Fibroblast of skin of left quadriceps (primary cell): ENCODE data around the gene YRDC.
A peak's percentile ranks its signal among the peaks of the same experiment; 100 is the strongest.
"Not testable (repeated sequence)": the region's sequence is repeated elsewhere in the genome, so short reads cannot be mapped to it uniquely, and the experiment has no call there.

Experiments
- DNase-seq, 2 experiments: peaks; one replicate each; pipeline ENCODE4 v3.0.0-alpha.2; 2013; ENCODE audit warnings: low read depth in 2 of 2

The YRDC gene

DNA sequence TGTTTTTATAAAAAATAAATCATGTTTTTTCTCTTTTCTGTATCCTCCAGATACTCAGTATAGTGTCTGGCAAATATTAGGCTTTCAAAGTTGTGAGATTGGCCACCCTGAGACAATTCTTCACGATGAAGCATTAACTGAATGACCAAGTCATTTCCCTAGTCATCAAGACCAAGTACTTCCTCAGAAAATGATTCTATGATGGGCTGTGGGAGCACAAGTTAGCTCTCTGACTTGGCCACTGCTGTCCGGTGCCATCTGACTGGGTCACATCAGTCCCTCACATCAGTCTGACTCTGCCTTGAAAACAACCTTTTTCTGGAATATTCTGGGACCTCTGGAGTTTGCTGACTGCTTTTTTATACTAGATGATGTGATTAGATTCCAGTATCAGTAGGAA is 13.5 kb upstream of the YRDC start:
- DNase-seq, result no peak

GRCh38 chr1:37817481-37817880 is 9.5 kb upstream of the YRDC start:
- no peak for DNase-seq

DNA sequence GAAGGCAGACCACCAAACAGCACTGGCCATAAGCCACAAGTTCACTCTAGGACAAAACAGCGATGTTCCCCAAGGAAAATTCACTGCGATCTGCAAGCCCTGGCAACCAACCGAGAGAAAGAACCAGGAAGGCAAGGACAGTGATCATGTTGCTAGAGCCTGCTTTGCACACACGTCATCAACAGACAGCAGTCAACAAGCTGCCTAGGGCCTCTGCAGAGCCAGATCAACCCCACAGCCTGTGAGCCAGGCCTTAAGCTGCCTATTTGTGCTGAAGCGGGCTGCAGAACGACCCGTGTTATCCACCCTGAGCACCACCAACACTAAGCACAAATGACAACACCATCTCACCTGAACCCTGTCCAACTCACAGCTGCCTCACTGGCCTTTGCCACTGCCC is 6.2 kb upstream of the YRDC start:
- DNase-seq, result no peak

- no peak for DNase-seq
Observed at GRCh38 chr1:37813529-37814145, 5.6 kb upstream of the YRDC start.

- DNase-seq, result peak; percentile 58 to 60
Observed at GRCh38 chr1:37811027-37811655, 3.1 kb upstream of the YRDC start.

GRCh38 chr1:37809942-37810341 is 1.9 kb upstream of the YRDC start:
- no peak for DNase-seq

DNA sequence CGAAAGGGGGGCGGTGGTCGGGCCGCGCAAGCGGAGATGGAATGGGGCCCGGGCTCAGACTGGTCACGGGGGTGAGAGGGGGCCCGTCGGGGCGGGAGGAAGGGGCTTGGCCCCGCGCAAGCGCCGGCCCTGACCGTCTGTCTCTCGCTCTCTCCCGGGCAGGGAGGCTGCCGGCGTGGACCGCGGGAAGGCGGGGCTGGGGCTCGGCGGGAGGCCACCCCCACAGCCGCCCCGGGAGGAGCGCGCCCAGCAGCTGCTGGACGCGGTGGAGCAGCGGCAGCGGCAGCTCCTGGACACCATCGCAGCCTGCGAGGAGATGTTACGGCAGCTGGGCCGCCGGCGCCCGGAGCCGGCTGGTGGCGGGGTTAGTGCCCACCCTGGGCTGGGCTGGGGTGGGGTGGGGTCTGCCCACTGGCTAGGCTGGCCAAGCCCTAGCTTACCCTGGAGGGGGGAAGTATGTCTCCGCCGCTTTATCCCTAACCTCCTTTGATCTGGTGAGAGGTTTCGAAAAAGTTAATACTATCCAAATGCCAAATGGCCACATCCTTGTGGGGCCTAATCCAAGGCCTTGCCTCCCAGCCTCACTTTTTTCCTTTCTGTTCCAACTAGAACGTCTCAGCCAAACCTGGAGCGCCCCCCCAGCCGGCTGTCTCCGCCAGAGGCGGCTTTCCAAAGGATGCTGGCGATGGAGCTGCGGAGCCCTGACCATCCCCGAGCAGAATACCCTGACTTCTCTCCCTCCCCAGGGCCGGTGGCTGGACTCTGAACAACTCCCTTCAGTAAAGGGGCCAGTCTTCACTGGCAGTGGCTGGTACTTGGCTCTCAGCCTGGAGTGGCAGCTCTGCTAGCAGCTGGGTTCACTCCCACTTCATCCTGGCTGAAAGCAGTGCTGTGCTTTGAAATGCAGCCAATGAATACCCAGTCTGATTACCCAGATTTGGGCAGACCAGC is 636 bp upstream of the YRDC start:
- peak; percentile 35 to 40 for DNase-seq

GRCh38 chr1:37807220-37807554 is 821 bp downstream of the YRDC start:
- DNase-seq, result no peak

- DNase-seq, result no peak
Observed at GRCh38 chr1:37802439-37802838, 5.6 kb downstream of the YRDC start.

GRCh38 chr1:37797750-37798345 is 10.2 kb downstream of the YRDC start:
- no peak for DNase-seq

DNA sequence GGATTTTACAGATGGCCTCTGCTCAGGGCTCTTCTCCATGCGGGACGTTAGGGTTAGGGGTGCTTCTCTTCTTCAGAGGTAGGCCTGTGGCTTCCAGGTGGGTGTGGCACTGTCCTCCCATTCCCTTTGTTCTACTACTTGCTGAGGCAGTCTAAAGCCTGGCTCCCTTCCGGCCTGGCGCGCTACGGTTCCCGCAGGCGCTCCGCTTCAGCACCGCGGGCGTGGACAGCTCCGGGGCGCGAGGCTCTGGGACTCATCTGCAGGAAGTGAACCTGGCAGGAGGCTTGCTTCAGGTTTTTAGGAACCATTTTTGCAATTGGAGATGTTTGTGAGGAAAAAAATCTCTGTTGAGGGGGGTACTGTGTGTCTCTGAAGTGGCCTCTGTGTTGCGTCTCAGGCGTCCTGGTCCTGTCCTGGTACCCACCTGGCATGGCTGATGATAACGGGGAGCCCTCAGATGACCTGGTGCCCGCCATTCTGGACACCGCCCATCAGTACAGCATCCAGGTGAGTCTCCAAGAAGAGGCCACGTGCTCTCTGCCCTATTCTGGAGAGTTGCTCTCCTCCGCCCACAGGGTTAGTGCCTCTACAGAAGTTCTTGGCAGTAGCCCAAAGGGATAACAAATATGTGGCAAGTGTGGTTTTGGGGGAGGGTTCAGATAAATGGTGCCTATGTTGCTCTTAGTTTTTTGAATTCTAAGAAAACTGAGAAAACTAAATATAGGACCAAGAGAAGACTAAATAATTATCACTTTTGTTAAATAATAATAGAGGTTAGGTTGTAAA is 12.5 kb downstream of the YRDC start:
- no peak for DNase-seq

DNA sequence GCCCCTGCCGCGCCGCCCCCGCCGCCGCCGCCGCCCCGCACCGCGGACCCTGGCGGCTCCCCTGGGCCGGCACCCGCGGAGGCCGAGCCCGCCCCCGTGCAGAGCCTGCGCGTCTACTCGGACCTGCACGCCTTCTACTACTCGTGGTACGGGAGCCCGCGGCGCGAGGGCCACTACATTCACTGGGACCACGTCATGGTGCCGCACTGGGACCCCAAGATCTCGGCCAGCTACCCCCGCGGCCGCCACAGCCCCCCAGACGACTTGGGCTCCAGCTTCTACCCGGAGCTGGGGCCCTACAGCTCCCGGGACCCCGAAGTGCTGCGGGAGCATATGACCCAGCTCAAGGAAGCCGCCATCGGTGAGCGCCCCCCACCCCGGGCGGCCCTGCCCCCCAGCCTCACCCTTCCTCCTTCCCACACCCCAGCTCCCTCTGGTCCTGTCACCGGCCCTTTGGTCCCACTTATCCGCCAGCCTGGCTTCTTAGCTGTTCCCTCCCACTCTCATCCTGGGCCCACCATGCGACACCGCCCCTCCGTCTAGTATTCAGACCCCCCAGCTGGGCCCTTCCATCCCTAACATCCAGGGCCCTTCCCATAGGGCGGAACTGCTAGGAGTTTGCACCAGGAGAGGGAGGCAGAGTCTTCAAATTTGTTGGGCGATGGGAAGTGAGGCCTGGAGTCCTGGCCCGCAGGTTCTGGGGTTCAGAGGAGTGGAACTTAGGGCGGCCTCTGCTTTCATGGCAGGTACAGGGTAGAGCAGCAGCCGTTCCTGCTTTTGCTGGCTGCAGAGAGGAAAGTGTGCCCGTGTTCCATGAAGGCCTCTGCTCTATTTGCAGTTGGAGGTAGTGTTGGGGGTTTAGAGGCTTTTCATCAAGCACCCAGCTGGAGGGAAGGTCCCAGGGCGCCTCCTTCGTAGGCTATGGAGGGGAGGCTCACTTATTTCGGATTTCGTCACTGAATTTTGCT is 13.4 kb downstream of the YRDC start:
- DNase-seq, result no peak

- DNase-seq, result no peak
Observed at GRCh38 chr1:37793773-37794371, 14.1 kb downstream of the YRDC start, which contains the start of gene MANEAL. Gene MANEAL (plus strand): TSS chr1:37793847. CDS start chr1:37794183, 336 bp downstream.

DNA sequence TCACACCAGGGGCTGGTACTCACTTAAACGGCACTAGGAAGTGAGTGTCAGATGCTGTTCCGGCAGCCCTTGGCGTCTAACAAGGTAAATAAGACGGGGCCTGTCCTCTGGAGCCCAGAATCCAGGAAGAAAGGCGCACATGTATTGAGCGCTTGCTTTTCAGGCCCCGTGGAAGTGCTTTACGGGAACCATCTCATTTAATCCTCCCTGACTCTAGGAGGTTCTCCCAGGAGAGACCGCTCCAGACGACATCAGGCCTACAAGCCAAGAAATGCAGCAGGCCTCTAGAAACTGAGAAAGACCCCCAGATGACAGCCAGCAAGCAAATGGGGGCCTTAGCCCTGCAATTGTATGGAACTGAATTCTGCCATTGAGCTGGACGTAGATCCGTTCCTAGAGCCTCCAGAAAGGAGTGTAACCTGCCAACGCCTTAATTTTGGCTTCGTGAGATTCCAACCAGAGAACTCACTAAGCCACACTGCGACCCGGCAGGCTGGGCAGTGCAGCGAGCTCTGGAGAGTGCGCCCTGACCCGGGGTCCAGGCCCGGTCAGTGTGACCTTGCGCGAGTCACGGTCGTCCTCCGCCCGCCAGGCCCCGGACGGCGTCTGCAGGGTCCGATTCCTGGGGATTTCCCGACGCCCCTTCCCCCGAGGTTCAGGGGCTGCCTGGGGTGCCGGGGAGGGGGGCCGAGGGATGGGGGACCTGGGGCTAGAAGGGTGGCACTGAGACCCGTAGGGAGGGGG is 14.9 kb downstream of the YRDC start:
- DNase-seq, result no peak

DNA sequence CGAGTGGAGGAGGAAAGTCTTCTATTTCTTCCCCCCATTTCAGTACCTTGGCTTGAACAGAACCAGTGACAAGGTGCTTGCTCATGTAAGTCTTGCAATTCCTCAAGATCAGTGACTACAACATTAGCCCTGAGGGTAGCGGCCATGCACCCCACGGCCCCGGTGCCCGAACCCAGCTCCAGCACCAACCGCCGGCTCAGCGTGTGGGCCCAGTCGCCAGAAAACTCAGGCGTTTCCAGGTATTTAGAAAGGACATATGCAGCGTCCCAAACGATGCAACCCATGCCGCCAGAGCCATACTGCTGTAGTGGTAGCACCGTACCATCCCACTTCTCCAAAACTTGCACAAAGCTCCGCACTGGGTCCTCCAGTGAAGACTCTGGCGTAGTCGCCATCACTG is 25.5 kb downstream of the YRDC start:
- no peak for DNase-seq

- DNase-seq, result no peak
Observed at GRCh38 chr1:37778654-37779053, 29.4 kb downstream of the YRDC start.

DNA sequence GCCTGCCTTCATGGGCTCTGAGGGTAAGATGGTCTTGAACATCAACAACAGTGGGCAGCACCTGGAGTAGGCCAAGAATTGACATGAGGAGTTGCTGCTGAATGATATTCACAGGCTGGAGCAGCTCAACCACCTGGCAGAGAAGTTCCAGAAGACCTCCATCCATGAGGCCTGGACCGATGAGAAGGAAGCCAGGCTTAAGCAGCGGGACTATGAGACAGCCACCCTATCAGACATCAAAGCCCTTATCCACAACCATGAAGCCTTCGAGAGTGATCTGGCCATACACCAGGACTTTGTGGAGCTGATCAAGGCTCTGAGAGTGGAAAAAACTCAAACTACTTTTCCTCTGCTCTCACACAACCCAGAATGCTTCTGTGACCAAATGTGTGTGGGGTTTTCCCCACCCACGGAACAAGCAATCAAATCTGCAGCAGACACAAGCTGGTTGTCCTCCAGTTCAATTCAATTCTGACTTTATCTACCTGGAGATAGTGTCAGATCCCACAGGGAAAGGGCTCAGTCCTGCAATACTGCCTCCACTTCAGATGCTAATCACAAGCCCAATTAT is 31.0 kb downstream of the YRDC start:
- DNase-seq, result no peak

DNA sequence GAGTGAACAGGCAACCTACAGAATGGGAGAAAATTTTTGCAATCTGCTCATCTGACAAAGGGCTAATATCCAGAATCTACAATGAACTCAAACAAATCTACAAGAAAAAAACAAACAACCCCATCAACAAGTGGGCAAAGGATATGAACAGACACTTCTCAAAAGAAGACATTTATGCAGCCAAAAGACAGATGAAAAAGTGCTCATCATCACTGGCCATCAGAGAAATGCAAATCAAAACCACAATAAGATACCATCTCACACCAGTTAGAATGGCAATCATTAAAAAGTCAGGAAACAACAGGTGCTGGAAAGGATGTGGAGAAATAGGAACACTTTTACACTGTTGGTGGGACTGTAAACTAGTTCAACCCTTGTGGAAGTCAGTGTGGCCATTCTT is 36.6 kb downstream of the YRDC start:
- DNase-seq, result not testable (repeated sequence)

DNA sequence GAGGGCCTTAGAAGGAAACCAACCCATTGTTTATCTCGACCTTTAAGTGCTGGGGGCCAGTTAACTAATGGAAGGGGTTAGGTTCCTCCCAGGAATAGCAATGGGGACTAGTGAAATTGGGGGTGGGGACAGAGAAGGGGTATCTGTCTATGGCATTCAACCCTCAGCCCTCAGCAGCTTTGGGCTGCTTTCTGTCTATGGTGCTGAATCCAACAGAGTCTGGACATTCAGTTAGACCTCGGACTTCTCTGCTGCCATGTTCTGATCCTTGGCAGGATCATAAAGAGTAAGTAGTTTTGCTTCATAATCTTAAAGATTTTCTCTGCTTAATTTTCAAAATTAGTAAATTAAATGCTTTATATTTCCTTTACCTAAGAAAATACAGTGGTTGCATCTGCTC is 40.5 kb downstream of the YRDC start:
- no peak for DNase-seq
